WERI-Rb-1 (cell line): ENCODE data around the gene TUBB4B.
A peak's percentile ranks its signal among the peaks of the same experiment; 100 is the strongest.
"Not testable (repeated sequence)": the region's sequence is repeated elsewhere in the genome, so short reads cannot be mapped to it uniquely, and the experiment has no call there.

Experiments used
- DNase-seq: peaks from one replicate; pipeline ENCODE4 v3.0.0-alpha.2; 2020
- H3K27ac ChIP-seq: fragments of 250-450 bp; sonication (Bioruptor Pico); 2 replicates; pipeline ENCODE4 v1.5.1; 2020; ENCODE audit warnings: mild to moderate bottlenecking, moderate library complexity
- H3K27me3 ChIP-seq: fragments of 250-450 bp; sonication (Bioruptor Pico); 2 replicates; pipeline ENCODE4 v1.5.1; 2021; ENCODE audit warnings: mild to moderate bottlenecking, low read depth, moderate library complexity; ENCODE audit not compliant: insufficient read depth, severe bottlenecking
- H3K36me3 ChIP-seq: fragments of 250-450 bp; sonication (Bioruptor Pico); 2 replicates; pipeline ENCODE4 v1.5.1; 2020; ENCODE audit warnings: mild to moderate bottlenecking, moderate library complexity
- H3K4me3 ChIP-seq: 2 replicates; pipeline ENCODE4 v1.5.1; 2011; ENCODE audit warnings: low read depth, mild to moderate bottlenecking, control low read depth, low read length
- H3K9me3 ChIP-seq: fragments of 250-450 bp; sonication (Bioruptor Pico); 2 replicates; pipeline ENCODE4 v1.5.1; 2021; ENCODE audit warnings: mild to moderate bottlenecking, moderate library complexity; ENCODE audit not compliant: severe bottlenecking
- TF ChIP-seq, protein P1 (sequence below): IDR thresholded peaks from 2 replicates; pipeline ENCODE4 v1.5.1; 2011; ENCODE audit warnings: low read depth, mild to moderate bottlenecking, control low read depth, inconsistent platforms, low read length

TUBB4B gene

DNA sequence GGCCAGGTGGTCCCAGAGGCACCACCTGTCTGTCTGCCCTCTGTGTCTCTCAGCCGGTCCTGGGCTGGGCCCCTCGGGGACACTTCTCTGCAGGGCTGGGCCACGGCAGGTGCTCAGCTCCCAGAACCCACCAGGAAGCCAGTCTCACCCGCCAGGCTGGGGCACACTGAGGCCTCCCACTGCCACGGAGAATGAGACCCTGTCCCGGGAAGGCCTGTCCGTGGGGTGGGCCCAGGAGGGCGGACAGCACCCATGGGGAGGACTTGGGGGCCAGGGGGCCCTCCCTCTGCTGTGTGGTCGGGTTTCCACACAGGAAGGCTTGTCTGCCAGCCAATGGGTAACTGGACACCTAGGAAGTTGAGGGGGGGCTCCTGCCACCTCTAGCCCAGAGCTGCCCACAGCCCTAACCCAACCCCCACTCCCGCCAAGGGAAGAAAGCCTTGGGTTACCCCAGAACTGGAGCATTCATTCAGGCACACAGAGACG lies 4.1 kb upstream of the TUBB4B start:
- no peaks in the 10 kb centered on the region for H3K27me3 ChIP-seq
- H3K27ac ChIP-seq: peak overlapping the region; percentile 56
- H3K9me3 ChIP-seq: no peaks in the 10 kb centered on the region
- H3K36me3 ChIP-seq: peaks cover 4% of the 10 kb centered on the region
- no peak for DNase-seq
- H3K4me3 ChIP-seq: no peak overlapping the region
- TF ChIP-seq, protein P1, sequence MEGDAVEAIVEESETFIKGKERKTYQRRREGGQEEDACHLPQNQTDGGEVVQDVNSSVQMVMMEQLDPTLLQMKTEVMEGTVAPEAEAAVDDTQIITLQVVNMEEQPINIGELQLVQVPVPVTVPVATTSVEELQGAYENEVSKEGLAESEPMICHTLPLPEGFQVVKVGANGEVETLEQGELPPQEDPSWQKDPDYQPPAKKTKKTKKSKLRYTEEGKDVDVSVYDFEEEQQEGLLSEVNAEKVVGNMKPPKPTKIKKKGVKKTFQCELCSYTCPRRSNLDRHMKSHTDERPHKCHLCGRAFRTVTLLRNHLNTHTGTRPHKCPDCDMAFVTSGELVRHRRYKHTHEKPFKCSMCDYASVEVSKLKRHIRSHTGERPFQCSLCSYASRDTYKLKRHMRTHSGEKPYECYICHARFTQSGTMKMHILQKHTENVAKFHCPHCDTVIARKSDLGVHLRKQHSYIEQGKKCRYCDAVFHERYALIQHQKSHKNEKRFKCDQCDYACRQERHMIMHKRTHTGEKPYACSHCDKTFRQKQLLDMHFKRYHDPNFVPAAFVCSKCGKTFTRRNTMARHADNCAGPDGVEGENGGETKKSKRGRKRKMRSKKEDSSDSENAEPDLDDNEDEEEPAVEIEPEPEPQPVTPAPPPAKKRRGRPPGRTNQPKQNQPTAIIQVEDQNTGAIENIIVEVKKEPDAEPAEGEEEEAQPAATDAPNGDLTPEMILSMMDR: no peak

DNA sequence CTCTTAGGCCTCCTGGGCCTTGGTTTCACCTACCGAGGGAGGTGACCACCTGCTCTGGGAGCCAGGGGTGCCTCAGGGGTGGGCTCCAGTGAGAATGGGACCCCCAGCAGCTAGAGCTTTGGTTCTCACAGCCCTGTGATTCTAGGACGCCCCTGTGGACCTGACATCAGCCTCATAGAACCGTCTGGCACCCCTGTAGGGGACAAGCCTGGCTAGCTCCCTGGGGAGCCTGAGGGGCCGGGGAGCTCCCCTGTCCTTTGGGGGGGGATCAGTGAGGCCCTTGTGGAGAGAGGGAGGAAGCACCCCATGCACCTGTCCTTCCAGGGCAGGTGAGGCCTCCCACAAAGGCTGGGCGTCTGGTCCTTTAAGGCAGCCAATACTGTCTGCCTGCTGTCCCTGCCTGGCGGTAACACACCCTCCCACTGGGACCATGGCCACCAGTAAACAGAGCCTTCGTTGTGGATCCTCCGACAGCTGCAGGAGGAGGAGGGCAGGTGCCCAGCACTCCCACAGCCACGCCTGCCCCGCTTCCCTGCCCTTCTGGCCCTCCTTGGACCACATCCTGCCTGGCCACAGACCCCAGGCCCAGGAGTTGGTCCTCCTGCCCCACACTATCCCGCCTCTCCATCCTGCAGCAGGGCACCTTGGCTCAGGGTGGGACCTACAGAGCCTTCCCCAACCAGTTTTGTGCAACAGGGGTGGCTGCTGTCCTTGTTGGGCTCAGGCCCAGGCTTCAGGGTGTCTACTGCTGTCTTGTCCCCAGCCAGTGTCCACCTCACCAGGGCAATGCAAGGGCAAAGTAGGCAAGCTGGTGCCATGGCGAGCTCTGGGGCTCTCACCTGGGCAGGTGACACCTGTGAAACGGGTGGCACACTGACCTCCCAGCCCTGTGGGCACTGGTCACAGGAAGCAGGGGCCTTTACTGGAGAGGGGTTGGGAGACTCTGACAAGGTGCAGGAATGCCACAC lies 3.0 kb upstream of the TUBB4B start:
- H3K4me3 ChIP-seq: no peak overlapping the region
- TF ChIP-seq, protein P1: no peak
- H3K27me3 ChIP-seq: no peaks in the 10 kb centered on the region
- H3K27ac ChIP-seq: no peak overlapping the region
- H3K9me3 ChIP-seq: no peaks in the 10 kb centered on the region
- H3K36me3 ChIP-seq: peaks cover 15% of the 10 kb centered on the region
- DNase-seq: no peak

DNA sequence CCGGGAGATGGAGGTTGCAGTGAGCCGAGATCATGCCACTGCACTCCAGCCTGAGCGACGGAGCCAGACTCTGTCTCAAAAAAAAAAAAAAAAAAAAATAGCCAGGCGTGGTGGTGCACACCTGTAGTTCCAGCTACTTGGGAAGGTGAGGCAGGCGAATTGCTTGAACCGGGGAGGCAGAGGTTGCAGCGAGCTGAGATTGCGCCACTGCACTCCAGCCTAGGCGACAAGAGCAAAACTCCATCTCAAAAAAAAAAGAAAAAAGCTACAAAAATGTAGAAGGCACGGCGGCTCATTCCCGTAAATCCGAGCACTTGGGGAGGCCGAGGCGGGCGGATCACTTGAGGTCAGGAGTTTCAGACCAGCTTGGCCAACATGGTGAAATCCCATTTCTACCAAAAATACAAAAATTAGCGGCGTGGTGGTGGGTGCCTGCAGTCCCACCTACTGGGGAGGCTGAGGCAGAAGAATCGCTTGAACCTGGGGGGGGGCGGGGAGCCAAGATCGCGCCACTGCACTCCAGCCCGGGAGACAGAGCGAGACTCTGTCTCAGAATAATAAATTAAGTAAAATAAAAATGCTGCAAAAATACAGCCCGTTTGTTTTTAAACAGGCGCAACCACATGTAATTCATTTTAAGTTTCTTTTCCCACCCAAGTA lies 1.4 kb upstream of the TUBB4B start:
- not testable (repeated sequence) for H3K27me3 ChIP-seq, H3K9me3 ChIP-seq, DNase-seq
- Histone ChIP-seq H3K36me3 (peaks cover 23% of the 10 kb centered on the region), H3K4me3 (peak overlapping the region; percentile 63), H3K27ac (peak overlapping the region; percentile 95)

DNA sequence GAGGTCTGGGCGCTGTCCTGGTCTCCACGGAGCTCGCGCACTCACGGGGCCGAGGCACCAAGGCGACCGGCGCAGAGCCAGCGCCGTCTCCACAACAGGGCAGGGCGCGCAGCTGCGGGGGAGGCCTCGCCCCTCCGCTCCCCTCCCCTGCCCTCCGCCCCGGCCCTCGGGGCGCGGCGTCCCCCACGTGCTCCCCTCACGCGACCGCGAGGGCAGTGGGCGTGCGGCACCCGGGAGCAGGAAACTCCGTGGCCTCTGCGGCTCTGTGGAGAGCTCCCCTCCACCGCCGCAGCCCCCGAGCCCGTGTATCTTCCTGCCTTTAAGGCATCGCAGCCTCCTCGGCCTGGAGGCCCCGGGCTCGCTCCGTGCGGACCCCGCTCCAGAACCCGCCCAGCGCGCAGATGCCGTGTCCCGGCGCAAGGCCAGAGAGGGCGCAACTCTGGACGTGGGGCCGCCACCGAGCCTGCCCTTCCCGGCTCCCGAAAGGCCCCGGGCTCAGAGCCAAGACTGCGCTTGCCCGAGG lies 708 bp upstream of the TUBB4B start:
- Histone ChIP-seq H3K36me3 (peaks cover 23% of the 10 kb centered on the region), H3K4me3 (peak overlapping the region; percentile 63), H3K27ac (peak overlapping the region; percentile 95), H3K27me3 (no peaks in the 10 kb centered on the region), H3K9me3 (no peaks in the 10 kb centered on the region)
- DNase-seq: no peak
- TF ChIP-seq, protein P1: 0 out of 2 replicates have a peak, but pooled peaks have one; percentile 13

DNA sequence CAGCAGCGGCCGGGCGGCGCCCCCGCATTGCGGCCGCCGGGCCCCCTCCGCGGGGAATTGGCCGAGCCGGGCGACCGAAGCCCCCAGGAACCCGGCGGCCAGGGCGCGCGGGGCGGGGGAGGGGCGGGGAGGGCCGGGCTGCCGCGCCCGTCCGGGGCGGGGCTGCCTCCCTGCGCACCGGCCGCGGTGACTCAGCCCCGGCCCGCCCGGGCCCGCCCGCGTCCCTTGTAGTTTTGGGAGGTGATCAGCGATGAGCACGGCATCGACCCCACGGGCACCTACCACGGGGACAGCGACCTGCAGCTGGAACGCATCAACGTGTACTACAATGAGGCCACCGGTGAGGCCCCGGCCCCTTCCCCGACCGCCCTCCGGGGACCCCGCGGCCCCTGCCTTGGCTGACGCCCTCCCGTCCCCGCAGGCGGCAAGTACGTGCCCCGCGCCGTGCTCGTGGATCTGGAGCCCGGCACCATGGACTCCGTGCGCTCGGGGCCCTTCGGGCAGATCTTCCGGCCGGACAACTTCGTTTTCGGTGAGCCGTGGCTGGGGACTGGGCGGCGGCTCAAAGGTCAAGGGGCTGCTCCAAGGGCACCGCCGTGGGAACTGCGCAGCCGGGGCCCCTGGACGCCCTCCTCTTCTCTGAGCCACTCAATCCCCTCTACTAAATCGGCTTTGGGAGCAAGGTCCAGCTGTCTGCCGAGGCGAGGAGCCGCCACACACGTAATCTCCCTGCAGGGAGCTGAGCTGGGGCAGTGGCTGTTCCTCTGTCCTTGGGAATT lies 592 bp downstream of the TUBB4B start:
- Histone ChIP-seq H3K9me3 (no peaks in the 10 kb centered on the region), H3K27me3 (no peaks in the 10 kb centered on the region), H3K36me3 (peaks cover 23% of the 10 kb centered on the region), H3K4me3 (peak overlapping the region; percentile 79), H3K27ac (peak overlapping the region; percentile 90)
- peak; percentile 91 for DNase-seq
- TF ChIP-seq, protein P1: no peak
